Stimulated activated CD4-positive, alpha-beta T cell treated with anti-CD3 and anti-CD28 coated beads, Interleukin-15, amount 100 ng/mL, for 48 hours (primary cell): Measurements from ENCODE around the gene SULT1C3.
"Not testable (repeated sequence)": the region's sequence is repeated elsewhere in the genome, so short reads cannot be mapped to it uniquely, and the experiment has no call there.

Experiments used
- DNase-seq, 2 donors: peaks; one replicate each; pipeline ENCODE4 v3.0.0-alpha.2; 2020; ENCODE audit warnings: low read depth in 2 of 2

The SULT1C3 gene

GRCh38 chr2:108244667-108245414 lies 5.1 kb downstream of the SULT1C3 start:
- no peak for DNase-seq

GRCh38 chr2:108253106-108253505 lies 13.3 kb downstream of the SULT1C3 start:
- no peak for DNase-seq

- DNase-seq, result no peak
Measured at GRCh38 chr2:108257757-108258331, 18.1 kb downstream of the SULT1C3 start.

- DNase-seq, result no peak
Measured at GRCh38 chr2:108260773-108261172, 21.0 kb downstream of the SULT1C3 start.

GRCh38 chr2:108262036-108262435 lies 22.3 kb downstream of the SULT1C3 start:
- DNase-seq, result no peak

- DNase-seq, result no peak
Measured at GRCh38 chr2:108263401-108263800, 23.6 kb downstream of the SULT1C3 start.

GRCh38 chr2:108266218-108266617 lies 26.4 kb downstream of the SULT1C3 start:
- no peak for DNase-seq

- no peak for DNase-seq
Measured at GRCh38 chr2:108267101-108267500, 27.3 kb downstream of the SULT1C3 start.

GRCh38 chr2:108268001-108268400 lies 28.2 kb downstream of the SULT1C3 start:
- DNase-seq, result no peak

- DNase-seq, result no peak
Measured at GRCh38 chr2:108270346-108270745, 30.6 kb downstream of the SULT1C3 start.

- DNase-seq, result no peak
Measured at GRCh38 chr2:108270768-108271506, 31.2 kb downstream of the SULT1C3 start.

GRCh38 chr2:108271691-108272253 lies 32.0 kb downstream of the SULT1C3 start:
- DNase-seq, result no peak

- no peak for DNase-seq
Measured at GRCh38 chr2:108278631-108279030, 38.9 kb downstream of the SULT1C3 start.

GRCh38 chr2:108279468-108279867 lies 39.7 kb downstream of the SULT1C3 start:
- DNase-seq, result no peak

- DNase-seq, result no peak
Measured at GRCh38 chr2:108280466-108280865, 40.7 kb downstream of the SULT1C3 start.

- not testable (repeated sequence) for DNase-seq
Measured at GRCh38 chr2:108284566-108284965, 44.8 kb downstream of the SULT1C3 start.

GRCh38 chr2:108285616-108286015 lies 45.8 kb downstream of the SULT1C3 start:
- no peak for DNase-seq

- no peak for DNase-seq
Measured at GRCh38 chr2:108287169-108287568, 47.4 kb downstream of the SULT1C3 start.

- DNase-seq, result no peak
Measured at GRCh38 chr2:108288534-108289106, 48.9 kb downstream of the SULT1C3 start, which contains the start of gene SULT1C2. Gene SULT1C2 (plus strand): TSS chr2:108288895. CDS start chr2:108293668, 4,773 bp downstream.

- DNase-seq, result no peak
Measured at GRCh38 chr2:108293850-108294249, 54.1 kb downstream of the SULT1C3 start.

- no peak for DNase-seq
Measured at GRCh38 chr2:108297436-108298141, 57.8 kb downstream of the SULT1C3 start.
